Panc1 (cell line): Measurements from ENCODE around the gene CSMD2. TPM values are rescaled to one million over a fixed set of nuclear protein-coding genes. Genes with fewer than 3 reads are reported as not detected.

Experiments
- ATAC-seq: fragments of 200-7000 bp; cut with Tn5 transposase; 2 replicates; pipeline ENCODE4 v1.9.1; 2020; ENCODE audit warnings: mild to moderate bottlenecking, moderate library complexity
- BruUV-seq: library from RNA; stranded (reverse); fragments of 400-500 nt; replicated peaks from 2 replicates; lab custom pipeline; 2021; lab: Mats Ljungman, UMichigan
- CTCF ChIA-PET: fragments of 300-600 bp; sonication (Branson Sonifier 250); formaldehyde crosslinking; loops from one replicate; lab custom pipeline; 2022; ENCODE audit warnings: antibody characterized with exemption; lab: Charles Lee
- POLR2A ChIA-PET: fragments of 300-600 bp; sonication (Branson Sonifier 250); formaldehyde crosslinking; loops from one replicate; lab custom pipeline; 2022; ENCODE audit warnings: antibody characterized with exemption; lab: Charles Lee
- DNase-seq: peaks from one replicate; pipeline ENCODE4 v3.0.0-alpha.2; 2010; ENCODE audit warnings: low read depth, low spot score
- H3K27ac ChIP-seq: 2 replicates; pipeline ENCODE4 v1.5.1; 2011; ENCODE audit warnings: mild to moderate bottlenecking, low read length, inconsistent platforms
- H3K27me3 ChIP-seq: fragments of 200-500 bp; sonication (Bioruptor generic); 2 replicates; pipeline ENCODE4 v1.6.0; 2014; ENCODE audit warnings: low read length, inconsistent platforms; ENCODE audit not compliant: control insufficient read depth, insufficient read depth
- H3K36me3 ChIP-seq: fragments of 200-500 bp; sonication (Bioruptor generic); 2 replicates; pipeline ENCODE4 v1.5.1; 2014; ENCODE audit warnings: inconsistent platforms, mild to moderate bottlenecking, low read length, moderate library complexity; ENCODE audit not compliant: control insufficient read depth, insufficient read depth
- H3K4me1 ChIP-seq: 2 replicates; pipeline ENCODE4 v1.5.1; 2011; ENCODE audit warnings: inconsistent platforms, mild to moderate bottlenecking, low read length, moderate library complexity; ENCODE audit not compliant: control insufficient read depth, insufficient read depth
- H3K4me3 ChIP-seq, 2 experiments: 2 replicates each; pipeline ENCODE4 v1.5.1; 2011 to 2012; ENCODE audit warnings: low read depth in 2 of 2, low read length in 2 of 2, mild to moderate bottlenecking in 2 of 2, inconsistent platforms in 1 of 2, moderate library complexity in 1 of 2
- H3K9me3 ChIP-seq: fragments of 200-500 bp; sonication (Bioruptor generic); 2 replicates; pipeline ENCODE4 v1.5.1; 2014; ENCODE audit warnings: low read depth, mild to moderate bottlenecking, inconsistent platforms, low read length, moderate library complexity; ENCODE audit not compliant: control insufficient read depth, insufficient read depth
- POLR2AphosphoS5 ChIP-seq: IDR thresholded peaks from 2 replicates; pipeline ENCODE4 v1.6.1; 2012; ENCODE audit warnings: mild to moderate bottlenecking, low read depth, low read length, moderate library complexity
- REST ChIP-seq, 2 experiments: IDR thresholded peaks; 2 replicates each; pipeline ENCODE4 v1.6.1; 2011 to 2012; ENCODE audit warnings: low read depth in 2 of 2, control low read depth in 1 of 2, low read length in 1 of 2, mild to moderate bottlenecking in 1 of 2, moderate library complexity in 1 of 2; ENCODE audit not compliant: insufficient read depth in 1 of 2
- SIN3A ChIP-seq: IDR thresholded peaks from 2 replicates; pipeline ENCODE4 v1.6.1; 2012; ENCODE audit warnings: low read depth, mild to moderate bottlenecking, low read length, moderate library complexity, borderline replicate concordance; ENCODE audit not compliant: insufficient read depth
- TCF7L2 ChIP-seq: IDR thresholded peaks from 2 replicates; pipeline ENCODE4 v1.6.1; 2011; ENCODE audit warnings: mild to moderate bottlenecking, low read depth, low read length, inconsistent platforms
- in situ Hi-C: cut with HindIII; loops from 2 replicates; pipeline ENCODE4 v1.10.0; 2016; ENCODE audit warnings: low sequenced_read_pairs, low pct_unique_long_range_greater_than_20kb
- intact Hi-C: fragments of 100-400 bp; cut with micrococcal nuclease; formaldehyde crosslinking; loops from one replicate; pipeline ENCODE4 v1.10.0; 2022; ENCODE audit not compliant: unreplicated experiment
- total RNA-seq: library from RNA; stranded (reverse); gene quantifications from one replicate; pipeline ENCODE4 v1.2.1, GENCODE V29; 2021; ENCODE audit not compliant: unreplicated experiment
- TF ChIP-seq, protein P1 (sequence below): fragments of 450-650 bp; IDR thresholded peaks from 2 replicates; pipeline ENCODE4 v1.5.1; 2017; ENCODE audit warnings: mild to moderate bottlenecking

CSMD2 gene
- total RNA-seq, 1 experiment from 2014 or later: not detected

DNA sequence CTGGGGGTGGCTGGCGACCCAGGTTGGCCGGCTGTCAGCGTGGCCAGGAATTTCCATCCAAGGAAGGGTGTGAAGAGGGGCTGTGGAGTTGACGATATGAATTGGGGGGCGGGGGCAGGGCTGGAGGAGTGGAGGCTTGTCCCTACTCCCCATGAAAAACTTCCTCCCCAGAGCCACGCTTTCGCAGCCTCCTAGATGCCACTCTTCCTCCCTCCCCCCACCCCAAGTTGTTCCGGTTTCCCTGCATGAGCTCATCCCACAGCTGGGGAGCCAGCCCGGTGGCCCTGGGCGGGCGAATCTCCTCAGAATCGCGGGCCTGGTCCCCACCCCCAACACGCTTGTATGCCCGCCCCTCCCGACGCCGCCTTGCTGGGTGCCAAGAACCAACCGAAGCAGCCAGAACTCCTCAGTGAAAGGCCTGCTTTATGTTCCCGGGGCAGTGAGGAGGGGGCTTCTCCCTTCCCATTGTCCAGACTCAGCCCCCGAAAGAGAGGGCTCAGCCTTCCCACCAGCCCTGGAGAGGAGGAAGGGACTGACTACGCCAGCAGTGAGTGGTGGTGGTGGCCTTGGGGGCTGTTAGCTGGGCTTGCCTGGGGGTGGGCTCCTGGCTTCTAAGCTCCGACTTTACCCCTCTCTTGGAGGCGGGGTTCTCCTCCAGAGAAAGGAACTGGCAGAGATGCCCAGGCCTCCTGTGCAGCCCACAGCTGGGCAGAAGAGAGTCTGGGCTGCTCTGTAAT, 1.8 kb upstream of the CSMD2 start:
- POLR2A ChIA-PET: no interaction called here
- no peak for ATAC-seq
- CTCF ChIA-PET: interaction anchor here (0.7 kb wide), 1 partner anchor 15 kb away, joined by 6 read pairs; no protein-coding TSS in a partner anchor

DNA sequence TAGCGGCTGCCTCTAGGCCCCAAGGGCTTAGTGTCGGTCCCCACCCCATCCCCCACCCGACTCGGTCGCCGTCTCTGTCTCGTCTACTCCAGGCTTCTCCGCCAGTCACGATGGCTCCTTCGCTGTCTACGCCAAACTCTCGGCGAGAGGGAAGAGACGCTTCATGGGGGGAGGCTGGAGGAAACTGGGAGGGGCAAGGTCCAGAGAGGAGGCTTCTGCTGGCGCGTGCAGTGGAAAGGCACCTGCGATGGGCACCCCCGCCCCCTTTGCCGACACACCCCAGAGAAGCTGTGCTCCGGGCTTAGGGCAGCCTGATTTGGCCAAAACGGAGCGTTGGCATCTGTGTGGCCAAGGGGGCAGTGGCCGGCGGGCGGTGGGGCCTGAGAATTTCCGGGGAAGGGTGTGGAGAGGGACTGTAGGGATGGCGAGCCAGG, 1.2 kb upstream of the CSMD2 start:
- no peaks in the 10 kb centered on the region for H3K9me3 ChIP-seq
- ChIA-PET CTCF (no interaction called here), POLR2A (no interaction called here)
- peaks cover 2% of the 10 kb centered on the region; the same call in 1 of the 2 replicates for H3K27me3 ChIP-seq
- H3K4me3 ChIP-seq: no peak overlapping the region
- ATAC-seq (no peak), DNase-seq (no peak)
- no peaks in the 10 kb centered on the region for H3K4me1 ChIP-seq
- no peak overlapping the region for H3K27ac ChIP-seq
- H3K36me3 ChIP-seq: no peaks in the 10 kb centered on the region
- no TSS peak for BruUV-seq
- in situ Hi-C loops (no loop called here), intact Hi-C loops (no loop called here)
- TF ChIP-seq SIN3A (no peak), POLR2AphosphoS5 (no peak), REST (IDR thresholded peaks at IDR 0.05; ENCODE audit: insufficient read depth in 1 of 2, low read depth in 2 of 2, low read length in 1 of 2) (no peak), TCF7L2 (no peak)
- TF ChIP-seq, protein P1, sequence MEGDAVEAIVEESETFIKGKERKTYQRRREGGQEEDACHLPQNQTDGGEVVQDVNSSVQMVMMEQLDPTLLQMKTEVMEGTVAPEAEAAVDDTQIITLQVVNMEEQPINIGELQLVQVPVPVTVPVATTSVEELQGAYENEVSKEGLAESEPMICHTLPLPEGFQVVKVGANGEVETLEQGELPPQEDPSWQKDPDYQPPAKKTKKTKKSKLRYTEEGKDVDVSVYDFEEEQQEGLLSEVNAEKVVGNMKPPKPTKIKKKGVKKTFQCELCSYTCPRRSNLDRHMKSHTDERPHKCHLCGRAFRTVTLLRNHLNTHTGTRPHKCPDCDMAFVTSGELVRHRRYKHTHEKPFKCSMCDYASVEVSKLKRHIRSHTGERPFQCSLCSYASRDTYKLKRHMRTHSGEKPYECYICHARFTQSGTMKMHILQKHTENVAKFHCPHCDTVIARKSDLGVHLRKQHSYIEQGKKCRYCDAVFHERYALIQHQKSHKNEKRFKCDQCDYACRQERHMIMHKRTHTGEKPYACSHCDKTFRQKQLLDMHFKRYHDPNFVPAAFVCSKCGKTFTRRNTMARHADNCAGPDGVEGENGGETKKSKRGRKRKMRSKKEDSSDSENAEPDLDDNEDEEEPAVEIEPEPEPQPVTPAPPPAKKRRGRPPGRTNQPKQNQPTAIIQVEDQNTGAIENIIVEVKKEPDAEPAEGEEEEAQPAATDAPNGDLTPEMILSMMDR: no peak

More for the DNA sequence above, 1.8 kb upstream of the CSMD2 start:
- in situ Hi-C loops: no loop called here
- no peaks in the 10 kb centered on the region; the same call in 1 of the 2 replicates for H3K27me3 ChIP-seq
- no peaks in the 10 kb centered on the region for H3K9me3 ChIP-seq
- intact Hi-C loops: no loop called here
- no peak overlapping the region for H3K27ac ChIP-seq
- no peaks in the 10 kb centered on the region for H3K4me1 ChIP-seq
- DNase-seq: no peak
- H3K4me3 ChIP-seq: no peak overlapping the region
- H3K36me3 ChIP-seq: no peaks in the 10 kb centered on the region
- BruUV-seq: no TSS peak
- TF ChIP-seq TCF7L2: no peak
- no peak for TF ChIP-seq POLR2AphosphoS5
- TF ChIP-seq REST (IDR thresholded peaks at IDR 0.05; ENCODE audit: insufficient read depth in 1 of 2, low read depth in 2 of 2, low read length in 1 of 2): no peak
- no peak for TF ChIP-seq SIN3A
- TF ChIP-seq, protein P1: no peak
